Lung (tissue), 12 donors: ENCODE results near the gene NAT14. TPM values are rescaled to one million over a fixed set of nuclear protein-coding genes. Genes with fewer than 3 reads are reported as not detected.

ENCODE experiments used
- ATAC-seq: fragments of 200-7000 bp; cut with Tn5 transposase; one replicate; pipeline ENCODE4 v1.9.1; 2020; ENCODE audit warnings: moderate number of reproducible peaks; ENCODE audit not compliant: insufficient read depth, low FRiP score
- DNase-seq, 3 donors: peaks; one replicate each; pipeline ENCODE4 v3.0.0-alpha.2; 2013 to 2017
- H3K27ac ChIP-seq, 2 donors: one replicate each; pipeline ENCODE4 v1.5.1; 2013; ENCODE audit warnings: mild to moderate bottlenecking in 2 of 2, moderate library complexity in 2 of 2, control low read depth in 1 of 2, inconsistent platforms in 1 of 2, low read depth in 1 of 2, low read length in 1 of 2
- H3K27me3 ChIP-seq, 3 donors: one replicate each; pipeline ENCODE4 v1.5.1; 2013; ENCODE audit warnings: low read length in 2 of 3; ENCODE audit not compliant: control insufficient read depth in 3 of 3, insufficient read depth in 3 of 3
- H3K36me3 ChIP-seq, 4 donors: one replicate each; pipeline ENCODE4 v1.5.1; 2013; ENCODE audit warnings: low read length in 4 of 4, mild to moderate bottlenecking in 1 of 4, moderate library complexity in 1 of 4; ENCODE audit not compliant: control insufficient read depth in 4 of 4, insufficient read depth in 4 of 4
- H3K4me1 ChIP-seq, 5 donors: one replicate each; pipeline ENCODE4 v1.5.1; 2013; ENCODE audit warnings: low read length in 5 of 5, mild to moderate bottlenecking in 2 of 5, moderate library complexity in 1 of 5; ENCODE audit not compliant: control insufficient read depth in 5 of 5, insufficient read depth in 5 of 5
- H3K4me3 ChIP-seq: one replicate; pipeline ENCODE4 v1.5.1; 2013; ENCODE audit warnings: mild to moderate bottlenecking, control low read depth, moderate library complexity
- H3K9ac ChIP-seq, 2 donors: one replicate each; pipeline ENCODE4 v1.5.1; 2013; ENCODE audit warnings: low read length in 2 of 2, control low read depth in 1 of 2; ENCODE audit not compliant: insufficient read depth in 1 of 2
- H3K9me3 ChIP-seq, 4 donors: one replicate each; pipeline ENCODE4 v1.5.1; 2013; ENCODE audit warnings: low read length in 3 of 4, mild to moderate bottlenecking in 1 of 4, moderate library complexity in 1 of 4; ENCODE audit not compliant: control insufficient read depth in 4 of 4, insufficient read depth in 3 of 4
- WGBS, 2 donors: extraction: QIAGEN DNeasy Blood & Tissue Kit; methylation state at CpG; one replicate each; pipeline ENCODE4 v1.1.7; 2013; 5-methylcytosine and 5-hydroxymethylcytosine counted together
- polyA plus RNA-seq, 2 donors: library from polyadenylated mRNA; stranded (reverse); fragments of 200-250 nt; gene quantifications; one replicate each; pipeline ENCODE4 v1.2.1, GENCODE V29; 2013
- total RNA-seq, 2 donors: library from RNA; depleted of rRNA in 1 of 2; stranded (reverse); fragments of >200 nt in 1 of 2; gene quantifications; one replicate each; pipeline ENCODE4 v1.2.1, GENCODE V29; 2014 to 2021
- TF ChIP-seq, protein P1 (sequence below): IDR thresholded peaks from 2 replicates; pipeline ENCODE4 v1.5.1; 2012; ENCODE audit warnings: mild to moderate bottlenecking; ENCODE audit errors: control extremely low read depth, extremely low read depth
- donor health status: control.
- donor health status: control.
- donor health status: Bipolar disorder and iron deficiency.
- donor health status: healthy.
- donor health status: DM: yes; HTN: yes; CAD: no.

Gene NAT14
- total and polyA plus RNA-seq, 4 donors = 17.7 to 46.2 (median 33.2) TPM

DNA sequence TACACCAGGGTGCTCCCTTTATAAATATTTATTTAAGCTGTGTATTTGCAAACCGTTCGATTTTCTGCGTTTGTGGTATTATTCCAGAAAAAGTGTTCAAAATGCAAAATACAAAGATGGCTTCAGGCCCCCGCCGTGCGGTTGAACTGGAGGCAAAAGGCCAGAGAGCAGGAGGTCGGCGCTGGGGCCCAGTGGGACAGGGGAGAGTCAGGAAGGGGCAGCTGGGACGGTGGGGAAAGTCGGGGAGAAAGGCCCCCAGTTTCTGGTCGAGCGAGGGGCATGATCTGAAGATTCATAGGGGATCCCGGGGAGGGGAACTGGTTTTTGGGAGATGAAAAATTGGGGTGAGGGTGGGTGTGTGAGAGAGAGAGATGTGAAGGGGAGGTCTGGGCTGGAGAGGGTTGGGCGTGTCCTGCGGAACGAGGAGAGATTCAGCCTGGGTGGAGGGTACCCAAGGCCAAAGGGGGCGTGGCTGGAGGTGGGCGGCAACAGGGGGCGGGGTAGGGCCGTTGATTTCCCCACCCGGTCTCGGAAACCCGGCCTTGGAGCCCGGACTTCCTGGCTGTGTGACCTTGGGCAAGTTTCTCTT is 24.2 kb upstream of the NAT14 start:
- peak; percentile 88 to 94 (median 92) for DNase-seq
- Histone ChIP-seq H3K4me1 (peaks cover 0 to 30% (median 2%) of the 10 kb centered on the region in 5 donors), H3K9me3 (no peaks in the 10 kb centered on the region), H3K4me3 (peak overlapping the region; percentile 17), H3K27ac (peak overlapping the region; percentile 92 to 93), H3K9ac (peak overlapping the region in 1 of 2 donors; percentile 87), H3K27me3 (no peaks in the 10 kb centered on the region), H3K36me3 (peaks cover 0 to 8% (median 0%) of the 10 kb centered on the region in 4 donors)
- peak; percentile 48 for ATAC-seq
- TF ChIP-seq, protein P1, sequence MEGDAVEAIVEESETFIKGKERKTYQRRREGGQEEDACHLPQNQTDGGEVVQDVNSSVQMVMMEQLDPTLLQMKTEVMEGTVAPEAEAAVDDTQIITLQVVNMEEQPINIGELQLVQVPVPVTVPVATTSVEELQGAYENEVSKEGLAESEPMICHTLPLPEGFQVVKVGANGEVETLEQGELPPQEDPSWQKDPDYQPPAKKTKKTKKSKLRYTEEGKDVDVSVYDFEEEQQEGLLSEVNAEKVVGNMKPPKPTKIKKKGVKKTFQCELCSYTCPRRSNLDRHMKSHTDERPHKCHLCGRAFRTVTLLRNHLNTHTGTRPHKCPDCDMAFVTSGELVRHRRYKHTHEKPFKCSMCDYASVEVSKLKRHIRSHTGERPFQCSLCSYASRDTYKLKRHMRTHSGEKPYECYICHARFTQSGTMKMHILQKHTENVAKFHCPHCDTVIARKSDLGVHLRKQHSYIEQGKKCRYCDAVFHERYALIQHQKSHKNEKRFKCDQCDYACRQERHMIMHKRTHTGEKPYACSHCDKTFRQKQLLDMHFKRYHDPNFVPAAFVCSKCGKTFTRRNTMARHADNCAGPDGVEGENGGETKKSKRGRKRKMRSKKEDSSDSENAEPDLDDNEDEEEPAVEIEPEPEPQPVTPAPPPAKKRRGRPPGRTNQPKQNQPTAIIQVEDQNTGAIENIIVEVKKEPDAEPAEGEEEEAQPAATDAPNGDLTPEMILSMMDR = no peak
- 13 to 32% methylated on average over 21 to 24 of the region's 24 CpGs for WGBS, 2 donors

DNA sequence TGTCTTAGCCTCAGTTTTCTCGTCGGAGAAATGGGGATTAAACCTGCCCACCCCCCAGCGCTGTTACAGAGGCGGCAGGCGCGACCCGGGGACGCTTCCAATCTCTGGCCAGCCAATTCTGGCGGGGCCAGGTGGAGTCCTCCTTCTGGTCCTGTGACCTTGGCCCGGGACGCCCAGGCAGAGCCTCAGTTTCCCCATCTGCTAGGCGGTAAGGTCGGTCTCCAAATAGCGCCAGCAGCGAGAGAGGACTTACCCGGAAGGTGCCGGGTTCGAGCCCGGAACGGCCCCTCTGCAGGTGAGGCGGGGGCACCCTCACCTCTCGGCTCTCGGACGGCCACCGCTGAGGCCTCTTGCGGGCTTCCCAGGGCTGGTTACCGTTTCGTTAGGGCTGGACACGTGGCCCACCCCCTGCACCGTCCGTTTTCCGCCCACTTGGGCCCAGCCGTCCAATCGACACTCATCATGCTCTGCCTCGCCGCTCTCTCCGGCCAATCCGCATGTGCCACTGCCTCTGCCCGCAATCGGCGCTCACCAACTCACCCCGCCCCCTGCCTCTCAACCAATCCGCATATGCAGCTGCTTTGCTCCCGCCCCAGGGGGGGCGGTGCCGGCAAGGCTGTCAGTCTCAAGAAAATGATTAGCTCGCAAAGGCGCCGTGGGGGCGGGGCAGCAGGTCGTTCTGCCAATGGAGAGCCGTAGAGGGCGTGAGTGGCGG is 23.6 kb upstream of the NAT14 start, which contains the start of gene ISOC2:
Gene ISOC2 (minus strand): TSS at position 384 of the 715 bp plus-strand sequence. CDS start 5,156 bp downstream, outside the sequence.
- WGBS, 2 donors = 0% methylated on average over 51 to 54 of the region's 54 CpGs
- no peaks in the 10 kb centered on the region for H3K27me3 ChIP-seq
- peak; percentile 97 for ATAC-seq
- peaks cover 0 to 30% (median 2%) of the 10 kb centered on the region in 5 donors for H3K4me1 ChIP-seq
- TF ChIP-seq, protein P1 = no peak
- peaks cover 0 to 2% (median 0%) of the 10 kb centered on the region in 4 donors for H3K36me3 ChIP-seq
- H3K9me3 ChIP-seq = no peaks in the 10 kb centered on the region
- H3K4me3 ChIP-seq = peak within 1 kb of the TSS; percentile 83
- peak within 1 kb of the TSS in 1 of 2 donors; percentile 87 for H3K9ac ChIP-seq
- peak within 1 kb of the TSS; percentile 92 to 93 for H3K27ac ChIP-seq
- DNase-seq = peak; percentile 100

DNA sequence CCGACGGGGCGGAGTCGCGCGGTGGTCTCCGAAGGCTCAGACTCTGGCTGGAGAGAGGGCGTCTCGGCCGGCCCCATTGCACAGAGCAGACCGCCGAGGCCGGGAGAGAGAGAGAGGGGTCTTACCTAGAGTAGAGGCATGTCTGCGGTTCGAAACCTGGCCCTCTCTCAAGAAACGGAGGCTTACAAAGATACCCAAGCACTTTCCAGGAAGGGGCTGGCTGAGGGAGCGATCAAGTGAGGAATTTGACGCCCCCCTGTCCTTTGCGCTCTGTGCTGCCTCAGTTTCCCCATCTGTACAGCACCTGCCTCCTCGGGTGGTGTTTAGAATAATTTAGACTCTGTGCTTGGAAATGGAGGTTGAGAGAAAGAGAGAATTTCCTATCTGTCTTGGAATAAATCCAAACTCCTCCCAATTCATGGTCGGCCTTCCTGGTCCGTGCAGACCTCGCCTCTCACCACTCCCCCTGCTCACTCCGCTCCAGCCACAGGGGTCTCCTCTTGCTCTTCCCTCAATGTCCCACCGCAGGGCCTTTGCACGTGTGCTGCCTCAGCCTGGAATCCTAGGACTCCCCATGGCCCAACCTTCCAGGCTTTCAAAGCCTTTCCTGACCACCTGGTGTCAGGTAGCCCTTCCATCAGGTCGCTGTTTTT is 22.9 kb upstream of the NAT14 start:
- peak overlapping the region; percentile 55 for H3K4me3 ChIP-seq
- ATAC-seq (no peak), DNase-seq (peak in 2 of 3 donors; percentile 66 to 68)
- H3K4me1 ChIP-seq = peaks cover 0 to 30% (median 2%) of the 10 kb centered on the region in 5 donors
- H3K9ac ChIP-seq = peak overlapping the region in 1 of 2 donors; percentile 63
- H3K36me3 ChIP-seq = no peaks in the 10 kb centered on the region
- peak overlapping the region; percentile 68 to 86 for H3K27ac ChIP-seq
- TF ChIP-seq, protein P1 = no peak
- WGBS, 2 donors = 10 to 13% methylated on average over 27 of the region's 27 CpGs
- no peaks in the 10 kb centered on the region for H3K9me3 ChIP-seq
- no peaks in the 10 kb centered on the region for H3K27me3 ChIP-seq
